HepG2 (cell line): Measurements from ENCODE around the gene SDK1. TPM values are rescaled to one million over a fixed set of nuclear protein-coding genes. Genes with fewer than 3 reads are reported as not detected.

ENCODE experiments used
- ATAC-seq: fragments of 200-7000 bp; cut with Tn5 transposase; 3 replicates; pipeline ENCODE4 v1.9.1; 2020; ENCODE audit warnings: mild to moderate bottlenecking, moderate library complexity
- BruUV-seq: library from RNA; stranded (reverse); fragments of 400-500 nt; replicated peaks from 2 replicates; lab custom pipeline; 2021; lab: Mats Ljungman, UMichigan
- CTCF ChIA-PET: fragments of 300-600 bp; formaldehyde crosslinking; extraction: SDS; loops from one replicate; lab custom pipeline; 2021; ENCODE audit warnings: low total read pairs, inconsistent platforms, low intra/inter-chr PET ratio; lab: Yijun Ruan, JAX
- POLR2A ChIA-PET: fragments of 350-600 bp; sonication (Branson Sonifier 250); formaldehyde crosslinking; loops from one replicate; lab custom pipeline; 2020; ENCODE audit warnings: antibody characterized with exemption, inconsistent platforms; lab: Yijun Ruan, JAX
- DNase-seq: peaks from one replicate; pipeline ENCODE4 v3.0.0-alpha.2; 2015; ENCODE audit warnings: low spot score
- FAIRE-seq: peaks from 3 replicates; lab custom pipeline; 2011; peaks lifted over from hg19 to GRCh38; lab: Jason Lieb, UNC
- H2AFZ ChIP-seq: one replicate; pipeline ENCODE4 v1.6.1; 2011; ENCODE audit warnings: low read length, inconsistent platforms
- H3K27ac ChIP-seq: fragments of 300-600 bp; 3 replicates; pipeline ENCODE4 v1.8.0; 2011; ENCODE audit warnings: mixed run types, mild to moderate bottlenecking, mixed read lengths, low read length, inconsistent platforms; ENCODE audit not compliant: insufficient read depth; ENCODE audit errors: extremely low read length
- H3K27me3 ChIP-seq, 2 experiments: fragments of 200-600 bp in 1 of 2; 2 replicates in 1 of 2; 3 replicates in 1 of 2; pipeline versions ENCODE4 v1.6.0 to v1.8.0; 2011; ENCODE audit warnings: low read length in 2 of 2, mild to moderate bottlenecking in 2 of 2, moderate library complexity in 2 of 2, inconsistent platforms in 1 of 2; ENCODE audit not compliant: insufficient read depth in 2 of 2, control insufficient read depth in 1 of 2
- H3K36me3 ChIP-seq, 2 experiments: fragments of 200-600 bp in 1 of 2; replicated peaks in 1 of 2; 2 replicates in 1 of 2; 3 replicates in 1 of 2; pipeline versions ENCODE4 v1.5.1 to v1.8.0; 2011; ENCODE audit warnings: low read length in 2 of 2, inconsistent platforms in 1 of 2; ENCODE audit not compliant: insufficient read depth in 2 of 2, control insufficient read depth in 1 of 2
- H3K4me1 ChIP-seq: 2 replicates; pipeline ENCODE4 v1.5.1; 2012; ENCODE audit warnings: low read length, inconsistent platforms; ENCODE audit not compliant: insufficient read depth
- H3K4me2 ChIP-seq: 2 replicates; pipeline ENCODE4 v1.6.0; 2011; ENCODE audit warnings: low read depth, low read length, inconsistent platforms
- H3K4me3 ChIP-seq, 3 experiments: fragments of 200-600 bp in 1 of 3; sonication (generic), shearing (Covaris generic) in 1 of 3; replicated peaks in 1 of 3; 2 replicates each; pipeline ENCODE4 v1.5.1; 2011 to 2016; ENCODE audit warnings: low read length in 3 of 3, inconsistent platforms in 2 of 3, low read depth in 2 of 3, mild to moderate bottlenecking in 2 of 3, control low read depth in 1 of 3, mixed read lengths in 1 of 3; ENCODE audit not compliant: insufficient read depth in 1 of 3
- H3K79me2 ChIP-seq: one replicate; pipeline ENCODE4 v1.6.1; 2011; ENCODE audit warnings: low read length, inconsistent platforms; ENCODE audit not compliant: insufficient read depth
- H3K9ac ChIP-seq: 2 replicates; pipeline ENCODE4 v1.6.0; 2011; ENCODE audit warnings: mild to moderate bottlenecking, low read depth, low read length, inconsistent platforms; ENCODE audit not compliant: insufficient read depth
- H3K9me3 ChIP-seq: 2 replicates; pipeline ENCODE4 v1.5.1; 2012; ENCODE audit warnings: mild to moderate bottlenecking, low read length
- H4K20me1 ChIP-seq: 2 replicates; pipeline ENCODE4 v1.6.0; 2011; ENCODE audit warnings: inconsistent platforms, mild to moderate bottlenecking, low read length, moderate library complexity; ENCODE audit not compliant: insufficient read depth
- AKNA ChIP-seq: sonication (generic); formaldehyde crosslinking; IDR thresholded peaks from 2 replicates; pipeline ENCODE4 v1.4.0; 2020; ENCODE audit warnings: missing genetic modification reagents, borderline replicate concordance
- CHCHD3 ChIP-seq: sonication (generic); formaldehyde crosslinking; IDR thresholded peaks from 2 replicates; pipeline ENCODE4 v1.8.0; 2022; ENCODE audit warnings: mild to moderate bottlenecking, missing genetic modification reagents, moderate library complexity
- MYNN ChIP-seq: sonication (generic); formaldehyde crosslinking; IDR thresholded peaks from 2 replicates; pipeline ENCODE4 v1.4.0; 2020; ENCODE audit warnings: mild to moderate bottlenecking, low read depth, missing genetic modification reagents
- ZBTB10 ChIP-seq: sonication (generic); formaldehyde crosslinking; IDR thresholded peaks from 2 replicates; pipeline ENCODE4 v1.4.0; 2020; ENCODE audit warnings: missing genetic modification reagents, borderline replicate concordance
- ZNF441 ChIP-seq: sonication (generic); formaldehyde crosslinking; IDR thresholded peaks from 2 replicates; pipeline ENCODE4 v1.7.0; 2021; ENCODE audit warnings: missing genetic modification reagents, borderline replicate concordance
- WGBS: methylation state at CpG from one replicate; pipeline ENCODE4 v1.1.6; 2017; ENCODE audit warnings: low lambda C conversion rate; 5-methylcytosine and 5-hydroxymethylcytosine counted together
- in situ Hi-C: cut with HindIII; loops from 2 replicates; pipeline ENCODE4 v1.10.0; 2017; ENCODE audit warnings: low pct_unique_long_range_greater_than_20kb; ENCODE audit not compliant: extremely low pct_ligation_motif_present
- intact Hi-C: fragments of 100-400 bp; cut with micrococcal nuclease; formaldehyde crosslinking; loops from one replicate; pipeline ENCODE4 v1.10.0; 2022; ENCODE audit not compliant: unreplicated experiment
- polyA plus RNA-seq, 8 experiments: library from polyadenylated mRNA; depleted of rRNA in 3 of 8; stranded (reverse) in 7 of 8; unstranded in 1 of 8; fragments of >200 nt; fragmentation: Illumina TruSeq in 4 of 8; extraction: Trizol in 4 of 8; gene quantifications; 2 replicates each; pipeline versions ENCODE4 v1.2.1 to v1.2.3, GENCODE V29; 2011 to 2016; ENCODE audit warnings: low read depth in 4 of 8, missing spikeins in 1 of 8, mixed read lengths in 1 of 8; ENCODE audit not compliant: insufficient read depth in 1 of 8
- total RNA-seq, 5 experiments: library from RNA; depleted of rRNA; stranded (reverse); fragments of >200 nt; fragmentation: Illumina TruSeq; extraction: Trizol; gene quantifications; 2 replicates each; pipeline ENCODE4 v1.2.3, GENCODE V29; 2016; ENCODE audit warnings: low read depth in 1 of 5

Gene SDK1
- total and polyA plus RNA-seq, 2 of the 13 experiments (the other 11 are each of a cell fraction or from before 2014, with no cell fraction given) = 0.35 to 2.4 TPM

DNA sequence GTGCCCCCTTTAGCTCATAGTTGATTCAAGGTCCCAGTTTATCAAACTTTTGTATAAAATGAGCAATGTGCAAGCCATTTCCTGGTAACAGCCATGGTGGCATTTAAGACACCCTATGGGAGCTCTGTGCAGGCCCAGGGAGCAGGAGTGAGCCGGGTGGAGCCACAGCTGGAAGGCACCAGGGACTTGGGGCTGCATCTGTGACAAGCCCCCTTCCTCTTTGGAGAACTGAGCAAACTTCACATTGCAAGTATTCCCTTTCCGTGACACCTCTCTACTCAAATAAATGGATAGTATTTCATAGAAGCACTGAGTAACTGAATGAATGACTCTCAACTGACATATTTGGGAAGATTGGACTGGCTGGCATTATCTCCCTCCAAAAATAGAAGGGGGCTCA is 822.3 kb downstream of the SDK1 start:
- WGBS = 95% methylated on average over 2 of the region's 2 CpGs
- no peaks in the 10 kb centered on the region for H4K20me1 ChIP-seq
- H3K4me2 ChIP-seq = no peak overlapping the region
- no peaks in the 10 kb centered on the region for H3K36me3 ChIP-seq
- peaks cover 28% of the 10 kb centered on the region for H3K9me3 ChIP-seq
- no peak for FAIRE-seq
- no peak overlapping the region for H3K4me3 ChIP-seq
- no peaks in the 10 kb centered on the region for H3K4me1 ChIP-seq
- H3K27me3 ChIP-seq = no peaks in the 10 kb centered on the region
- intact Hi-C loops = no loop called here
- no peak overlapping the region for H3K27ac ChIP-seq
- no peaks in the 10 kb centered on the region for H3K79me2 ChIP-seq
- H3K9ac ChIP-seq = no peak overlapping the region
- no peak for TF ChIP-seq ZNF441 (CRISPR knock-in tag)
- no peak for TF ChIP-seq AKNA (CRISPR knock-in tag)
- no peak for TF ChIP-seq CHCHD3
- no peak for TF ChIP-seq ZBTB10
- no peak for TF ChIP-seq MYNN (CRISPR knock-in tag)
- TF ChIP-seq, all 625 proteins: peak for 0
- CTCF ChIA-PET = no interaction called here
- no TSS peak for BruUV-seq
- POLR2A ChIA-PET = no interaction called here
- H2AFZ ChIP-seq = no peak overlapping the region
- ATAC-seq = no peak
- in situ Hi-C loops = no loop called here
- DNase-seq = no peak
